ENCODE results near the gene NCOR1.
"Not testable (repeated sequence)": the region's sequence is repeated elsewhere in the genome, so short reads cannot be mapped to it uniquely, and the experiment has no call there.

NCOR1 gene

GRCh38 chr17:16141685-16142084 is 73.6 kb downstream of the NCOR1 start:
- H3K4me3 ChIP-seq (ENCODE audit: low read length): no peak overlapping the region
- TF ChIP-seq ZNF274 (IDR thresholded peaks at IDR 0.05; ENCODE audit: low read depth, low read length): no peak

GRCh38 chr17:16140854-16141253 is 74.5 kb downstream of the NCOR1 start:
- no peak for TF ChIP-seq ZNF274 (IDR thresholded peaks at IDR 0.05; ENCODE audit: low read depth, low read length)
- H3K4me3 ChIP-seq (ENCODE audit: low read length): no peak overlapping the region

- H3K4me3 ChIP-seq (ENCODE audit: low read length): no peak overlapping the region
- TF ChIP-seq ZNF274 (IDR thresholded peaks at IDR 0.05; ENCODE audit: low read depth, low read length): no peak
These were observed 79.9 kb downstream of the NCOR1 start for GRCh38 chr17:16135461-16135860.

- no peak overlapping the region for H3K4me3 ChIP-seq (ENCODE audit: low read length)
- TF ChIP-seq ZNF274 (IDR thresholded peaks at IDR 0.05; ENCODE audit: low read depth, low read length): no peak
These were observed 83.7 kb downstream of the NCOR1 start for GRCh38 chr17:16131593-16131992.

- no peak for TF ChIP-seq ZNF274 (IDR thresholded peaks at IDR 0.05; ENCODE audit: low read depth, low read length)
- H3K4me3 ChIP-seq (ENCODE audit: low read length): no peak overlapping the region
These were observed 85.7 kb downstream of the NCOR1 start for GRCh38 chr17:16129441-16130205.

- TF ChIP-seq ZNF274 (IDR thresholded peaks at IDR 0.05; ENCODE audit: low read depth, low read length): no peak
- no peak overlapping the region for H3K4me3 ChIP-seq (ENCODE audit: low read length)
These were observed 91.8 kb downstream of the NCOR1 start for GRCh38 chr17:16123531-16123930.

GRCh38 chr17:16122697-16123434 is 92.5 kb downstream of the NCOR1 start:
- no peak for TF ChIP-seq ZNF274 (IDR thresholded peaks at IDR 0.05; ENCODE audit: low read depth, low read length)
- no peak overlapping the region for H3K4me3 ChIP-seq (ENCODE audit: low read length)

- H3K4me3 ChIP-seq (ENCODE audit: low read length): no peak overlapping the region
- TF ChIP-seq ZNF274 (IDR thresholded peaks at IDR 0.05; ENCODE audit: low read depth, low read length): no peak
These were observed 93.4 kb downstream of the NCOR1 start for GRCh38 chr17:16121915-16122314.

GRCh38 chr17:16120937-16121336 is 94.4 kb downstream of the NCOR1 start:
- no peak overlapping the region for H3K4me3 ChIP-seq (ENCODE audit: low read length)
- no peak for TF ChIP-seq ZNF274 (IDR thresholded peaks at IDR 0.05; ENCODE audit: low read depth, low read length)

- no peak overlapping the region for H3K4me3 ChIP-seq (ENCODE audit: low read length)
- no peak for TF ChIP-seq ZNF274 (IDR thresholded peaks at IDR 0.05; ENCODE audit: low read depth, low read length)
These were observed 98.2 kb downstream of the NCOR1 start for GRCh38 chr17:16117149-16117548.

- H3K4me3 ChIP-seq (ENCODE audit: low read length): not testable (repeated sequence)
These were observed 100.1 kb downstream of the NCOR1 start for GRCh38 chr17:16115077-16115698.

- no peak for TF ChIP-seq ZNF274 (IDR thresholded peaks at IDR 0.05; ENCODE audit: low read depth, low read length)
- H3K4me3 ChIP-seq (ENCODE audit: low read length): no peak overlapping the region
These were observed 106.5 kb downstream of the NCOR1 start for GRCh38 chr17:16108871-16109270.

GRCh38 chr17:16108386-16108785 is 106.9 kb downstream of the NCOR1 start:
- H3K4me3 ChIP-seq (ENCODE audit: low read length): no peak overlapping the region
- no peak for TF ChIP-seq ZNF274 (IDR thresholded peaks at IDR 0.05; ENCODE audit: low read depth, low read length)

GRCh38 chr17:16107165-16107770 is 108.1 kb downstream of the NCOR1 start:
- H3K4me3 ChIP-seq (ENCODE audit: low read length): no peak overlapping the region
- TF ChIP-seq ZNF274 (IDR thresholded peaks at IDR 0.05; ENCODE audit: low read depth, low read length): no peak

Measured in GM08714 (cell line).